ENCODE results near the gene RASGRF2. TPM values are rescaled to one million over a fixed set of nuclear protein-coding genes. Genes with fewer than 3 reads are reported as not detected.

The RASGRF2 gene
- total RNA-seq, 1 donor from 2014 or later, result 0.92 TPM

GRCh38 chr5:80995908-80996307, 35.7 kb downstream of the RASGRF2 start:
- H3K27ac Mint-ChIP-seq (ENCODE audit: unreplicated experiment), result no peak overlapping the region
- H3K4me1 Mint-ChIP-seq (ENCODE audit: low read depth), result no peaks in the 10 kb centered on the region
- H3K27me3 Mint-ChIP-seq (ENCODE audit: low read depth), result peaks cover 13% of the 10 kb centered on the region
- no peaks in the 10 kb centered on the region for H3K9me3 Mint-ChIP-seq (ENCODE audit: low read depth)
- TF ChIP-seq, protein P1, sequence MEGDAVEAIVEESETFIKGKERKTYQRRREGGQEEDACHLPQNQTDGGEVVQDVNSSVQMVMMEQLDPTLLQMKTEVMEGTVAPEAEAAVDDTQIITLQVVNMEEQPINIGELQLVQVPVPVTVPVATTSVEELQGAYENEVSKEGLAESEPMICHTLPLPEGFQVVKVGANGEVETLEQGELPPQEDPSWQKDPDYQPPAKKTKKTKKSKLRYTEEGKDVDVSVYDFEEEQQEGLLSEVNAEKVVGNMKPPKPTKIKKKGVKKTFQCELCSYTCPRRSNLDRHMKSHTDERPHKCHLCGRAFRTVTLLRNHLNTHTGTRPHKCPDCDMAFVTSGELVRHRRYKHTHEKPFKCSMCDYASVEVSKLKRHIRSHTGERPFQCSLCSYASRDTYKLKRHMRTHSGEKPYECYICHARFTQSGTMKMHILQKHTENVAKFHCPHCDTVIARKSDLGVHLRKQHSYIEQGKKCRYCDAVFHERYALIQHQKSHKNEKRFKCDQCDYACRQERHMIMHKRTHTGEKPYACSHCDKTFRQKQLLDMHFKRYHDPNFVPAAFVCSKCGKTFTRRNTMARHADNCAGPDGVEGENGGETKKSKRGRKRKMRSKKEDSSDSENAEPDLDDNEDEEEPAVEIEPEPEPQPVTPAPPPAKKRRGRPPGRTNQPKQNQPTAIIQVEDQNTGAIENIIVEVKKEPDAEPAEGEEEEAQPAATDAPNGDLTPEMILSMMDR (IDR thresholded peaks at IDR 0.05), result no peak
- DNase-seq (ENCODE audit: low spot score), result no peak
- no peaks in the 10 kb centered on the region for H3K36me3 Mint-ChIP-seq (ENCODE audit: low read depth)
- no peak overlapping the region for H3K4me3 Mint-ChIP-seq (ENCODE audit: unreplicated experiment)

- Mint-ChIP-seq H3K9me3 (ENCODE audit: low read depth) (no peaks in the 10 kb centered on the region), H3K4me1 (ENCODE audit: low read depth) (no peaks in the 10 kb centered on the region), H3K27me3 (ENCODE audit: low read depth) (peaks cover 13% of the 10 kb centered on the region), H3K4me3 (ENCODE audit: unreplicated experiment) (no peak overlapping the region), H3K27ac (ENCODE audit: unreplicated experiment) (no peak overlapping the region), H3K36me3 (ENCODE audit: low read depth) (no peaks in the 10 kb centered on the region)
- TF ChIP-seq, protein P1 (IDR thresholded peaks at IDR 0.05), result no peak
- no peak for DNase-seq (ENCODE audit: low spot score)
Measured at GRCh38 chr5:80998590-80998979, 38.4 kb downstream of the RASGRF2 start.

GRCh38 chr5:81003811-81004386, 43.7 kb downstream of the RASGRF2 start:
- no peak for DNase-seq (ENCODE audit: low spot score)
- Mint-ChIP-seq H3K4me1 (ENCODE audit: low read depth) (no peaks in the 10 kb centered on the region), H3K36me3 (ENCODE audit: low read depth) (peaks cover 1% of the 10 kb centered on the region), H3K9me3 (ENCODE audit: low read depth) (no peaks in the 10 kb centered on the region), H3K27me3 (ENCODE audit: low read depth) (peaks cover 8% of the 10 kb centered on the region), H3K27ac (ENCODE audit: unreplicated experiment) (no peak overlapping the region), H3K4me3 (ENCODE audit: unreplicated experiment) (no peak overlapping the region)
- TF ChIP-seq, protein P1 (IDR thresholded peaks at IDR 0.05), result no peak

GRCh38 chr5:81005708-81006107, 45.5 kb downstream of the RASGRF2 start:
- Mint-ChIP-seq H3K27ac (ENCODE audit: unreplicated experiment) (no peak overlapping the region), H3K27me3 (ENCODE audit: low read depth) (peaks cover 3% of the 10 kb centered on the region), H3K4me3 (ENCODE audit: unreplicated experiment) (no peak overlapping the region), H3K4me1 (ENCODE audit: low read depth) (no peaks in the 10 kb centered on the region), H3K9me3 (ENCODE audit: low read depth) (no peaks in the 10 kb centered on the region), H3K36me3 (ENCODE audit: low read depth) (peaks cover 1% of the 10 kb centered on the region)
- TF ChIP-seq, protein P1 (IDR thresholded peaks at IDR 0.05), result no peak
- no peak for DNase-seq (ENCODE audit: low spot score)

GRCh38 chr5:81006231-81006630, 46.1 kb downstream of the RASGRF2 start:
- H3K36me3 Mint-ChIP-seq (ENCODE audit: low read depth), result peaks cover 1% of the 10 kb centered on the region
- no peak overlapping the region for H3K27ac Mint-ChIP-seq (ENCODE audit: unreplicated experiment)
- no peak for DNase-seq (ENCODE audit: low spot score)
- H3K4me1 Mint-ChIP-seq (ENCODE audit: low read depth), result no peaks in the 10 kb centered on the region
- TF ChIP-seq, protein P1 (IDR thresholded peaks at IDR 0.05), result no peak
- H3K4me3 Mint-ChIP-seq (ENCODE audit: unreplicated experiment), result no peak overlapping the region
- H3K27me3 Mint-ChIP-seq (ENCODE audit: low read depth), result peaks cover 3% of the 10 kb centered on the region
- no peaks in the 10 kb centered on the region for H3K9me3 Mint-ChIP-seq (ENCODE audit: low read depth)
